Mesendoderm (in vitro differentiated cells): ENCODE measurements around the gene WDFY1.

ENCODE experiments used
- DNase-seq: peaks from one replicate; pipeline ENCODE4 v3.0.0; 2013
- H2AK5ac ChIP-seq: 2 replicates; pipeline ENCODE4 v1.6.1; 2013; ENCODE audit warnings: low read length, inconsistent platforms
- H2BK120ac ChIP-seq: 2 replicates; pipeline ENCODE4 v1.6.1; 2013; ENCODE audit warnings: low read depth, mild to moderate bottlenecking, low read length, moderate library complexity, mixed read lengths
- H2BK15ac ChIP-seq: replicated peaks from 2 replicates; pipeline ENCODE4 v1.6.1; 2013; ENCODE audit warnings: low read depth, mild to moderate bottlenecking, moderate library complexity
- H2BK5ac ChIP-seq: 2 replicates; pipeline ENCODE4 v1.6.1; 2013; ENCODE audit warnings: low read length, inconsistent platforms
- H3K18ac ChIP-seq: 2 replicates; pipeline ENCODE4 v1.6.1; 2013; ENCODE audit warnings: mild to moderate bottlenecking, low read length, mixed read lengths
- H3K23ac ChIP-seq: one replicate; pipeline ENCODE4 v1.6.1; 2013; ENCODE audit warnings: low read length
- H3K27ac ChIP-seq: 2 replicates; pipeline ENCODE4 v1.5.1; 2013; ENCODE audit warnings: low read depth, mild to moderate bottlenecking, inconsistent platforms, low read length, moderate library complexity
- H3K27me3 ChIP-seq: 2 replicates; pipeline ENCODE4 v1.6.1; 2013; ENCODE audit warnings: low read length, control low read depth, mild to moderate bottlenecking, inconsistent platforms; ENCODE audit not compliant: insufficient read depth, poor library complexity
- H3K36me3 ChIP-seq: 2 replicates; pipeline ENCODE4 v1.6.1; 2013; ENCODE audit warnings: low read length, inconsistent platforms; ENCODE audit not compliant: control insufficient read depth, insufficient read depth
- H3K4ac ChIP-seq: one replicate; pipeline ENCODE4 v1.6.1; 2013; ENCODE audit warnings: low read depth, mild to moderate bottlenecking, low read length, moderate library complexity
- H3K4me1 ChIP-seq: 2 replicates; pipeline ENCODE4 v1.6.1; 2013; ENCODE audit warnings: low read depth, low read length, inconsistent platforms; ENCODE audit not compliant: control insufficient read depth
- H3K4me2 ChIP-seq: 2 replicates; pipeline ENCODE4 v1.6.1; 2013; ENCODE audit warnings: low read length
- H3K4me3 ChIP-seq: 2 replicates; pipeline ENCODE4 v1.5.1; 2013; ENCODE audit warnings: mild to moderate bottlenecking, low read length
- H3K56ac ChIP-seq: one replicate; pipeline ENCODE4 v1.6.1; 2013; ENCODE audit warnings: low read length
- H3K79me1 ChIP-seq: 2 replicates; pipeline ENCODE4 v1.6.1; 2013; ENCODE audit warnings: low read length, inconsistent platforms
- H3K79me2 ChIP-seq: 2 replicates; pipeline ENCODE4 v1.6.1; 2013; ENCODE audit warnings: mild to moderate bottlenecking, low read length; ENCODE audit not compliant: control insufficient read depth, insufficient read depth
- H3K9ac ChIP-seq: 2 replicates; pipeline ENCODE4 v1.6.1; 2013; ENCODE audit warnings: low read length, inconsistent platforms
- H4K5ac ChIP-seq: one replicate; pipeline ENCODE4 v1.6.1; 2013; ENCODE audit warnings: low read length
- H4K8ac ChIP-seq: one replicate; pipeline ENCODE4 v1.6.1; 2013; ENCODE audit warnings: low read depth, mild to moderate bottlenecking, control low read depth, low read length, moderate library complexity
- WGBS: extraction: QIAGEN DNeasy Blood & Tissue Kit; methylation state at CpG from one replicate; pipeline ENCODE4 v1.1.7; 2013; ENCODE audit warnings: low lambda C conversion rate, missing lambda C conversion rate; ENCODE audit not compliant: insufficient coverage; ENCODE audit errors: extremely low coverage; 5-methylcytosine and 5-hydroxymethylcytosine counted together

The WDFY1 gene

DNA sequence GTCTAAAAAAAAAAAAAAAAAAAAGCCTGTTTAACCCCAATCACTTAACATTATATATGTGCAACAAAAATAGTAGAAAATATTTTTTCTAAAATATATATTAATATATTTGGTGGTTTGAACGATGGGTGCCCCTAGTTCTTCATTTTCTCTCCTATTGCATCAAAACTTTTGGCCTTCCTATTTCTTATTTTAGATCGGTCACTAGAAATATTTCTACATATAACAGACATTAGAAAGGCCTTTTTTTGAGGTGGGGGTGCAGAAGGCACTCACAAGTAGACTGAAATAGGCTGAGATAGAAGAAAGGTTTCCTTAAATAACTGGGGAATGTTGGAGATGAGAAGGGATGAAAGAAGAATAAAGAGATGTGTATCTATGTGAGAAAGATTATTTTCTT, 58.4 kb downstream of the WDFY1 start:
- no peak overlapping the region for H3K23ac ChIP-seq
- no peak overlapping the region for H3K18ac ChIP-seq
- no peak overlapping the region for H2BK120ac ChIP-seq
- no peak overlapping the region for H3K4me2 ChIP-seq
- H2AK5ac ChIP-seq, result no peak overlapping the region
- H4K8ac ChIP-seq, result no peak overlapping the region
- H3K4ac ChIP-seq, result no peak overlapping the region
- no peaks in the 10 kb centered on the region for H3K79me1 ChIP-seq
- no peak overlapping the region for H4K5ac ChIP-seq
- no peak overlapping the region for H2BK15ac ChIP-seq
- H3K4me3 ChIP-seq, result no peak overlapping the region
- no peak overlapping the region for H3K27ac ChIP-seq
- no peaks in the 10 kb centered on the region for H3K79me2 ChIP-seq
- no peak overlapping the region for H2BK5ac ChIP-seq
- H3K56ac ChIP-seq, result no peak overlapping the region
- WGBS, result no CpG with 5 or more reads among the region's 2 CpGs
- no peaks in the 10 kb centered on the region for H3K4me1 ChIP-seq
- DNase-seq, result no peak
- H3K36me3 ChIP-seq, result peaks cover 2% of the 10 kb centered on the region
- H3K27me3 ChIP-seq, result no peaks in the 10 kb centered on the region
- no peak overlapping the region for H3K9ac ChIP-seq

DNA sequence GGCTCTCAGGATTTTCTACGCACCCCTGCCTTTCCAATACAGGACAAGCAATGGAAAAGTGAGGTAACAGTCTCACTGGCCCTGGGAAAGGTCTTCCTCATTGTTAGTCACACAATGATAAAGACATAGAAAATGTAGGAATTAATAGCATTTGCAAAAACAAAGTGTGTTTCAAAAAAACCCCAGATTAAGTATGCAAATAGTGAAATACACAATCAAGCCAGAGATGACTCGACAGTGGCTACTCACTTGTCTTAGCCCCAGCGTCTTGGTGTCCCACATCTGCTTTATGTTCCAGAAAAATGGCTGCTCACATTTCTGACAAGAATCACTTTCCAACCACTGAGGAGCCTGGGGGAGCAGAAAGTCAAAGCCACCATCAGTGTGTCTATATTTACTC, 60.7 kb downstream of the WDFY1 start:
- H3K79me1 ChIP-seq, result no peaks in the 10 kb centered on the region
- no peak overlapping the region for H3K4me2 ChIP-seq
- H2BK120ac ChIP-seq, result no peak overlapping the region
- no peak overlapping the region for H3K23ac ChIP-seq
- DNase-seq, result no peak
- H3K4ac ChIP-seq, result no peak overlapping the region
- no peak overlapping the region for H3K4me3 ChIP-seq
- H3K56ac ChIP-seq, result no peak overlapping the region
- H2BK15ac ChIP-seq, result no peak overlapping the region
- H3K18ac ChIP-seq, result no peak overlapping the region
- H3K79me2 ChIP-seq, result no peaks in the 10 kb centered on the region
- WGBS, result no CpG with 5 or more reads among the region's 3 CpGs
- no peak overlapping the region for H4K8ac ChIP-seq
- no peak overlapping the region for H2AK5ac ChIP-seq
- no peak overlapping the region for H4K5ac ChIP-seq
- no peak overlapping the region for H3K9ac ChIP-seq
- no peak overlapping the region for H3K27ac ChIP-seq
- H3K4me1 ChIP-seq, result no peaks in the 10 kb centered on the region
- no peak overlapping the region for H2BK5ac ChIP-seq
- H3K27me3 ChIP-seq, result no peaks in the 10 kb centered on the region
- H3K36me3 ChIP-seq, result peaks cover 2% of the 10 kb centered on the region

DNA sequence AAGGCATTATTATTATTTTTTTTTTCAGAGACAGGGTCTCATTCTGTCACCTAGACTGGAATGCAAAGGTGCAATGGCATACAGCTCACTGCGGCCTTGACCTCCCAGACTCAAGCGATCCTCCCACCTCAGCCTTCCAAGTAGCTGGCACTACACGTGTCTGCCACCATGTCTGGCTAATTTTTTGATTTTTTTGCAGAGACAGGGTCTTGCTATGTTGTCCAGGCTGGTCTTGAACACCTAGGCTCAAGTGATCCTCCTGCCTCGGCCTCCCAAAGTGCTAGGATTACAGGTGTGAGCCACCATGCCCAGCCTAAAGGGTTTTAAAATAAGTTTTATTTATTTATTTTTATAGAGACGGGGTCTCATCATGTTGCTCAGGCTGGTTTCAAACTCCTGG, 62.4 kb downstream of the WDFY1 start:
- WGBS, result no CpG with 5 or more reads among the region's 5 CpGs
- H3K4me1 ChIP-seq, result no peaks in the 10 kb centered on the region

DNA sequence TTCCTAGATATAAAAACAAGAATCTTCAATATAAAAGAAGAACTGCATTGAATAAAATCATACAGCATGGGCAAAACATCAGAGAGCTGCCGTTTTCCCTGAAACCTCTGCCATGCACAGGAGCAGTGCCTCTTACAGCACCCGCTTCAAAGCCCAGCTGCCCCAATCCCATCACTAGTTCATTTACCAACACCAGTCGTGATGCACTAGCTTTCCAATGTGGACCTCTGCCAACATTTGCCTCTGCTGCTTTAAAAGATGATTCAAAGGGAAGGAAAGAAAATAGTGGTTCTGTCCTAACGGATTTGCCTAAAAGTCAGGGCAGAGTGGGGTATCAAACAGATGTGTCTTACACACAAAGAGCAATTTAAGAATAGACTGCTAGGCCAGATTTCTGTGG, 64.3 kb downstream of the WDFY1 start:
- no peak overlapping the region for H4K8ac ChIP-seq
- WGBS, result no CpG with 5 or more reads among the region's 4 CpGs

More for the DNA sequence above, 62.4 kb downstream of the WDFY1 start:
- H3K27me3 ChIP-seq, result no peaks in the 10 kb centered on the region
- H3K4me3 ChIP-seq, result no peak overlapping the region
- no peak overlapping the region for H4K5ac ChIP-seq
- H3K18ac ChIP-seq, result no peak overlapping the region
- no peak overlapping the region for H3K23ac ChIP-seq
- H2BK5ac ChIP-seq, result no peak overlapping the region
- H3K56ac ChIP-seq, result no peak overlapping the region
- no peaks in the 10 kb centered on the region for H3K79me1 ChIP-seq
- H3K27ac ChIP-seq, result no peak overlapping the region
- no peak overlapping the region for H3K4me2 ChIP-seq
- no peak overlapping the region for H2AK5ac ChIP-seq
- H2BK15ac ChIP-seq, result no peak overlapping the region
- no peak overlapping the region for H2BK120ac ChIP-seq
- H3K4ac ChIP-seq, result no peak overlapping the region
- no peaks in the 10 kb centered on the region for H3K79me2 ChIP-seq
- DNase-seq, result no peak
- H3K36me3 ChIP-seq, result no peaks in the 10 kb centered on the region
- no peak overlapping the region for H4K8ac ChIP-seq
- H3K9ac ChIP-seq, result no peak overlapping the region

DNA sequence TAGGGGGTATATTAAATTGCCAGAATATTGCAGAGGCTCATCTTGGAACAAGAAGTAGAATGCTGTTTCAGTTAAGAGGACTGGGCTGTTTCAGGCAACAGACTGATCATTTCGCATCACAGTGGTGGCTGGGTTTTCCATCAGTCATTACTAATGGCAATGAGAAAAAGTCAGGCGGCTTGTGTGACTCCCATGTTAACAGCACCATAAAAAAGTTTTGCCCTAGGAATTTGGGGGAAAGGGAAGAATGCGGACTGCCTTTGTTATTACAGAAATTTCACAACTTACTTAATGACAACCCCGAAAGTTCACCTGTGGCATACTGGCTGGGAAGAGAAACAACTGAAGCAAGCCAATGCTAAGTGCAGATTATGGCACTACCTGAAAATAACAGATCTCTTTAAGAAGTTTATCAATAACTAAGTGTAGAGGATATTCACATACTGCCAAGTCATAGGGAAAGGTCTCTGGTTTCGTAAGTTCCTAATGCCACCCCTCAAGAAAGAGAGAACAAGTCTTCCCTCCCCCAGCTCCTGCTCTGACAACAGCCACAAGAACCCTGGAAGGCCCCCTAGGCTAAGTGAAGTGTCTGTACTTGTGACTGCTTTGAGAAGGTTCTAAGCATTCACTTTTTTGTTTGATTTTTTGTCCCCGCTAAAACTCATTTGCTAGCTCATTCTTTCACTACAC, 67.3 kb downstream of the WDFY1 start:
- H3K4me1 ChIP-seq, result no peaks in the 10 kb centered on the region
- H3K27me3 ChIP-seq, result no peaks in the 10 kb centered on the region
- peaks cover 4% of the 10 kb centered on the region for H3K36me3 ChIP-seq
- no peak overlapping the region for H2BK120ac ChIP-seq
- H3K56ac ChIP-seq, result no peak overlapping the region
- no peak overlapping the region for H3K4me3 ChIP-seq
- H2BK5ac ChIP-seq, result no peak overlapping the region
- H3K79me1 ChIP-seq, result no peaks in the 10 kb centered on the region
- H3K4me2 ChIP-seq, result no peak overlapping the region
- no peak overlapping the region for H4K8ac ChIP-seq
- no peak overlapping the region for H4K5ac ChIP-seq
- H3K79me2 ChIP-seq, result no peaks in the 10 kb centered on the region
- H3K4ac ChIP-seq, result no peak overlapping the region
- H2AK5ac ChIP-seq, result no peak overlapping the region
- H3K27ac ChIP-seq, result no peak overlapping the region
- H2BK15ac ChIP-seq, result no peak overlapping the region
- no peak overlapping the region for H3K23ac ChIP-seq
- H3K9ac ChIP-seq, result no peak overlapping the region
- H3K18ac ChIP-seq, result no peak overlapping the region
- DNase-seq, result no peak
- WGBS, result no CpG with 5 or more reads among the region's 6 CpGs

More for the DNA sequence above, 64.3 kb downstream of the WDFY1 start:
- Histone ChIP-seq H3K9ac (no peak overlapping the region), H2BK120ac (no peak overlapping the region), H3K79me2 (no peaks in the 10 kb centered on the region), H3K18ac (no peak overlapping the region), H2BK15ac (no peak overlapping the region), H4K5ac (no peak overlapping the region), H3K23ac (no peak overlapping the region), H2AK5ac (no peak overlapping the region), H2BK5ac (no peak overlapping the region), H3K4me3 (no peak overlapping the region), H3K27ac (no peak overlapping the region), H3K79me1 (no peaks in the 10 kb centered on the region), H3K56ac (no peak overlapping the region), H3K36me3 (no peaks in the 10 kb centered on the region), H3K4me2 (no peak overlapping the region), H3K27me3 (no peaks in the 10 kb centered on the region), H3K4ac (no peak overlapping the region), H3K4me1 (no peaks in the 10 kb centered on the region)
- no peak for DNase-seq

DNA sequence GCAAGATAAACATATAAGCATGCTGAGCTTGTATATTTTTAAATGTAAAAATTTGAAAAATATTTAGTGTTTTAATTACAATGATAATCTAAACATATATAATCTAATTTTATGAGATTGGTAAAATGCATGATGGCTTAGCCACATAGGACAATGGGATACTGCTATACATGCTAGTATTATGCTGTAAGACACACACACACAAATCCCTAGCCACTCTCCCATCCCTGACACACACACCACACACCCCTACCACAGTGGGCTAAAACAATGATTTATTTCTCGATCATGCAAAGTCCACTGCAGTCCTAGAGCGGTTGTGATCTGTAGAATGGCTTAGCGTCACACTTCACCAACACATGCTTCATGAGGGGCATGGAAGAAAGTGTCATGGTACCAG, 71.5 kb downstream of the WDFY1 start:
- Histone ChIP-seq H2BK120ac (no peak overlapping the region), H3K27me3 (no peaks in the 10 kb centered on the region), H3K36me3 (peaks cover 4% of the 10 kb centered on the region), H2BK5ac (no peak overlapping the region), H3K4me2 (no peak overlapping the region), H3K18ac (no peak overlapping the region), H3K27ac (no peak overlapping the region), H3K56ac (no peak overlapping the region), H3K79me2 (no peaks in the 10 kb centered on the region), H2AK5ac (no peak overlapping the region), H3K23ac (no peak overlapping the region), H3K4me1 (no peaks in the 10 kb centered on the region), H2BK15ac (no peak overlapping the region), H3K79me1 (no peaks in the 10 kb centered on the region), H3K4me3 (no peak overlapping the region), H3K9ac (no peak overlapping the region), H4K8ac (no peak overlapping the region), H3K4ac (no peak overlapping the region), H4K5ac (no peak overlapping the region)
- DNase-seq, result no peak
- no CpG with 5 or more reads among the region's 3 CpGs for WGBS
